ENCODE measurements around the gene CARM1.
"Not testable (repeated sequence)": the region's sequence is repeated elsewhere in the genome, so short reads cannot be mapped to it uniquely, and the experiment has no call there.

Gene CARM1

GRCh38 chr19:10874024-10874423 is 2.7 kb downstream of the CARM1 start:
- no peak for DNase-seq

GRCh38 chr19:10876459-10877240 is 5.3 kb downstream of the CARM1 start:
- DNase-seq: no peak

- not testable (repeated sequence) for DNase-seq
Observed at GRCh38 chr19:10877608-10878007, 6.3 kb downstream of the CARM1 start.

GRCh38 chr19:10878253-10878652 is 6.9 kb downstream of the CARM1 start:
- no peak for DNase-seq

- no peak for DNase-seq
Observed at GRCh38 chr19:10881403-10882107, 10.2 kb downstream of the CARM1 start.

DNA sequence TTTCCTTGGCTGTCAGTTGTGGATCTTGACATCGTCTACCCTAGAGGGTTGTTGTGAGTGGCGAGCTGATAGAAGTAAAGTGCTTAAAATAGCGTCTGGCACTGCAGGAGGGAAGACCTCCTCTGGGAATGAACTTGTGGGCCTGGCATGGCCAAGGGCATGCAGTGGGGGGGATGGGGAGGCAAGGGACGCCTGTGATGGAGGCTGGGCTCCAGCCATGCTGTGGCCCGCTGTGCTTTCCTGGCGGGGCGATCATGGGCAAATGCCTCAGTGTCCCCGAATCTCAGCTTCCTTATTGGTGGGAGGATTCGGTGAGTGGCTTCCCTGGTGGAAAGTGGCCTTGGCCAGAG is 10.7 kb downstream of the CARM1 start:
- DNase-seq: no peak

DNA sequence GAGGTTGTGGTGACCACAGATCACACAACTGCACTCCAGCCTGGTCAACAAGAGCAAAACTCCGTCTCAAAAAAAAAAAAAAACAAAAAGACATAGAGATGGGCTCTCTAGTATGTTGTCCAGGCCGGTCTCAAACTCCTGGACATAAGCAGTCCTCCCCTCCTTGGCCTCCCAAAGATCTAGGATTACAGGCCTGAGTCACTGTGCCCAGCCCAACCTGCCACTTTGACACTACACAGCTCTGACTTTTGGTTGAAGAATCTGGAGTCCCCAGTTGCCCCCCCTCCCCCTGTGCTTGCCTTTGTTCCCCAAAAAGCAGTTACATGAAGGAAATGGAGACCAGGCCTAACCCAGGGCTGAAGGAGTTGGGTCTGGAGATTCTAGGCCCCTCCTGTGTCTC is 12.9 kb downstream of the CARM1 start:
- DNase-seq: no peak

DNA sequence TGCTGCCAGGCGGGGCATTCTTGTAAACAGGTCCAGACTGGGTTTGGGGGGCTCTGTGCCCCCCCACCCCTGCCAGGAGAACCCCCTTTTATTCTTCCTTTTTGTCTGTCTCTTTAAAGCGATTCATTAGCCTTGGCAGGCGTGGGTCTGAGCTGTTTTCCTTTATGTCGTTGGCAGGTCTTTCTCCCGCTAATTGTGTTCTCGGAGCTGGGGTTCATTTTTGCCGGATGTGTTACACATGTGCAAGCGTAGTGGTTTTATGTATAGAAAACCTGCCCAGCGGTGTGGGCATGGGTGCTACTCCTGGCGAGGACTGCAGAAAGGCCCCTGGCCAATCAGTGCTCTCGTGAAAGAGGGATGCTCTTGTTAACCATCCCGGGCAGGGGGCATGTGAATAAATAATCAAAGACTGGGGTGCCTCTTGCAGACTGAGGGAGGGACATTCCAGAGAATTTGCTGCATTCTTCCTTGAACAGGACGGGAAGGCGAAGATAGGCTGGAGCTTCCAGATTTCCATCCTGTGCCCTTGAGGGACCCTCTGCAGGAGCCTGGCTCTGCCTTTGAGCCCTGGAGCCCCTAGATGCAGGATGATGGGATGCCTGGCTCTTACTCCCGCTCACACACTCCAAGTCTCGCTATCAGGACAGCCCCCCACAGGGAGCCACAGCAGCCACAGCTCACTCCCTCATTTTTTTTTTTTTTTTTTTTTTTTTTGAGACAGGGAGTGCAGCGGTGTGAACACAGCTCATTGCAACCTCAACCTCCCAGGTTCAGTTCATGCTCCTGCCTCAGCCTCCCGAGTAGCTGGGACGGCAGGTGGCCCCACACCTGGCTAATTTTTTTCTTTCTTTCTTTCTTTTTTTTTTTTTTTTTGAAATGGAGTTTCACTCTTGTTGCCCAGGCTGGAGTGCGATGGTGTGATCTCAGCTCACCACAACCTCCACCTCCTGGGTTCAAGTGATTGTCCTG is 14.1 kb downstream of the CARM1 start:
- DNase-seq: no peak

- DNase-seq: no peak
Observed at GRCh38 chr19:10887616-10888367, 16.4 kb downstream of the CARM1 start.

DNA sequence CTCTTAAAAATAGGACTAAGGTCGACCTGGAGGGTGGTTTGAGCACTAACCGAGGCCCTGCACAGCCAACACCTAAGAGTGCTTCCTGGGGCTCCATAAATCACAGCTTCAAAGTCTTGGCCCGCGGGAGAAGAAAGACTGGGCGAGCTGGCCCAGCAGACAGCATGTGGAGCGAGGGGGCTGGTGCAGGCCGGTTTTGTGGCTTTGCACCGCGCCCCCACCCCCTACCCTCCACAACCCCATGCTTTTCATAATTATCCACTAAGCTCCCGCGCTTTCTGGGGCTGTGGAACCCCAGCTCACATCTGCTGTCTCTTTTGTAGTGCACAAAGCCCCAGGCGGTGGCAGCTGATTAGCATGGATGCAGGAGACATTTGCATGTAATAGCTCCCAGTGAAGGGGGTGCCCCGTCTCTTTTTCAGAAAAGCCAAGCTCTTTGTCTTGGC is 17.1 kb downstream of the CARM1 start:
- DNase-seq: no peak

GRCh38 chr19:10889880-10890279 is 18.5 kb downstream of the CARM1 start:
- no peak for DNase-seq

DNA sequence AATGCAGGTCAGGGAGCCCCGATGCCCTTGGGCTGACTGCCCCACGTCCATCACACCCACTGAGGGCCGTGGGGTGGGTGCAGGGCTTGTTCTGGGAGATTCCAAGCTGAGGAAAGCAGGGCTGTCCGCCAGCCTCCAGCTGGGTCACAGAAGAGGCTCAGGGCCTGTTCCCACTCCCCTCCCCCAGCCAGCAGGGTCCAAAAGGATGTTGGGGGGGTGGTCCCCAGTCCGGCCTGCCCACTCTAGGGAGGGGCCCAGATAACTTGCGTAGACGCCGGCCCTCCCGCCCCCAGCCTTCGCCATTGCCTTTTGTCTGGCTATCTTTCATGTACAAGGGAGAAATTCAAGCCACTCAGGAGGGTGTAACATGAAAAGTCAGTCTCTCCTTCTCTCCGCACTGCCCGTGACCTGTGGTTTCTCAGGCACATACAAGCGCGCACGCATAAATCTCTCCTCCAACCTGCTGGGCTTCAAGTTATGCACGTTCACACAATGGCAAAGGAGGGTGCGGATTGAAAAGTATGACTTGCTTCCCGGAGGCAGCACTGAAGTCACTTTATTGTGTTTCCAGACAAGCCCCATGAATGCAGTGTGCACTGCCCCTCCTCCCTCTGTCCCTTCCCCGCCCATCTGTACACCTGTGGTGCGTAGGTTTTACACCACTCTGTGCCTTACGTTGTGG is 20.2 kb downstream of the CARM1 start:
- DNase-seq: peak; percentile 59

DNA sequence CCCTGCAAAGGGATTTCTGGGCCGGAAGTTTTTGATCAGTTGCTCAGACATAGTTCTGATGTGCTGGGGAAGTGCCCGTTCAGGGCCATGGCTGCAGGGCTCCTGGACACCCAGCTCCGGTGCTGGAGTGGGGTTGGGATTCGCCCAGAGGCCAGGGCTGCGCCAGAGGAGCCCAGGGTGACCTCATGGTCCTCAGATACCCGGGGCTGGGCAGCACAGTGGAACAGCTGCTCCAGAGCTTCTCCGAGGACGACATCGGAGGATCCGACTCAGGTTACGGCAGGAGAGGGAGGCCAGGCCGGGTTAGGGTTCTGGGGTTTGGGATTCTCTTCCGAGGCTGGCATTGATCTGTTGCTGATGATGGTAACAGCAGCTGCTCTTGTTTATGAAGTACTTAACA is 20.9 kb downstream of the CARM1 start:
- DNase-seq: peak; percentile 49

DNA sequence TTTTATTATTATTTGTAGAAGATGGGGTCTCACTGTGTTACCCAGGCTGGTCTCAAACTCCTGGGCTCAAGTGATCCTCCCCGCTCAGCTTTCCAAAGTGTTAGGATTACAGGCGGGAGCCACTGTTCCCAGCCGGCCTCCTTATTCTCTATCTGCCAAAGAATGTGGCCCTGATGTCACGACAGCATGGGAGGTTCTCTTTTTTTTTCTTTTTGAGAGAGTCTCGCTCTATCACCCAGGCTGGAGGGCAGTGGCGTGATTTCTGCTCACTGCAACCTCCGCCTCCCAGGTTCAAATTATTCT is 23.5 kb downstream of the CARM1 start:
- no peak for DNase-seq

DNA sequence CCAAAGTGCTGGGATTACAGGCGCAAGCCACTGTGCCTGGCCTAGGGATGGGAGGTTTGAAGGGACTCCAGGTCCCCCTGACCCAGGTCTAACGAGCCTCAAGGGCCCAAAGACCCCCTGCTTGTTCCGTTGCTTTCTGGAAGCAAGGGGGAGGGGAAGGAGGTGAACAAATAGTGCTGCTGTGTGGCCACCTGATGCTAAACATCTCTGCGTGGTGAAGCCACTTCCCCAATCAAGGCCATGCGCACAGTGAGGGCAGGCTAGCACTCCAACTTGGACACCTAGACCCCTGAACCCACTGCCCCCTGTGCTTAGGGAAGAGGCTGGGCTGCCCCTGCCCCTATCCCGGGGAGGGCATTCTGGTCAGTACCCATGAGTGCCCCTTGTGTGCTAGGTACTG is 24.0 kb downstream of the CARM1 start:
- no peak for DNase-seq

DNA sequence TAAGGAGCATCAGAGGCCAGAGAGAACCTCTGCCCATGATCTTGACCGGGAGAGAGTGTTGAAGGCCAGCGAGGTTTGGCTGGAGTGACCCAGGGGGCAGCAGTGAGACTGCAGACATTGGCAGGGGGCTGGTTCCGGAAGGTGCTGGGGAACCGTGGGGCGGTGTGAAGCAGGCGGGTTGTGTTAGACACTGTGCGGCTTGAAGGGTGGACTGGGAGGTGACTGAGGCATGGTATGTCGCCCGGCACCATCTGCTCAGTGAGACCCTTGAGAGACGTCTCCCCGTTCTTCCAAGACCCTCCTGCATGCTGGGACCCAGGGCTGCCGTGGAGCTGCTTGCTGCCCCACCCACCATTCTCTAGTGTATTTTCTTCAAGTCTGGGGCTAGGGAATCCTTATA is 24.6 kb downstream of the CARM1 start:
- no peak for DNase-seq

DNA sequence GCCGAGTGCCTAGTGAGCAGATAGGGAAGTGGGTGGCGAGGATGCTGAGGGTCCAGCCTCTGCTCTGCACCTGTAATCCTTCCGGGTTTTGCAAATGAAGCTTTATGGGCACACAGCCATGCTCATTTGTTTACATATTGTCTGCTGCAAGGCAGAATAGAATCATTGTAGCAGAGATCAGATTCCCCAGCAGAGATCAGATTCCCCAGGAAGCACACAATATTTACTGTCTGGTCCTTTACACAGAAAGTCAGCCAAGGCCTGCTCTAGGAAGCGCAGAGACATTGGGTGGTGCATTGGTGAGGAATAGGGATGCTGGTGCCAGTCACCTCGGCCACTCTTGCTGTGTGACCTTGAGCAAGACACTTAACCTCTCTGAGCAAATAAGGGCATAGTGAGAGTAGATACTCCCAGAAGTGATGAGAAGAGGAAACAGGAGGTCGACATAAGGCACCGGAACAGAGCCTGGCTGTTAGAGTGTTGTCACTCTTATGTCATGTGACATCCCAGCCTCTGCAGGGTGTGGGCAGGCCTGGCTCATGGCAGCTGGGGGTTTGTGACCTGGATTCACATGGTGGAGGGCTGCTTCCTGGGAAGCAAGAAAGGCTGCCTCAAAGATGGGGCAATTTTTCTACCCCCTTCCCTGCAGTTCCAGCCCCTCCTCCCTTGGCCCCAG is 25.6 kb downstream of the CARM1 start:
- no peak for DNase-seq

DNA sequence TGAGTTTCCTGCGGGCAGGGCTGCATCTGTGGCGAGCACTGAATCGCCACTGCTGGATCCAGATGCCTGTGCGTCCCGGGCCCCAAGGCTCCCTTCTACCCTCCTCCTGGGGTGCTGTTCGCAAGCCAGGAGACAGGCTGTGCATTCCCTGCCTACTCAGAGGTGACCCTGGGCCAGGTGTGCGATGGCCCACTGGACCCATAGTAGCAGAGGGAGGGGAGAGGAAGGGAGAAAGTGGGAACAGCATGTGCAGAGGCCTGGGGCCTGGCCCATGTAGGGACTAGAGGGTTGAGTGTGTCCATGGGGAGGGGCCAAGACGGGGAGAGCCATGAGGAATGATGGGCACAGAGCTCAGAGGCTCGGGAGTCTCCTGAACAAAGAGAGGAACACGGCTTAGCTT is 27.3 kb downstream of the CARM1 start:
- DNase-seq: no peak

DNA sequence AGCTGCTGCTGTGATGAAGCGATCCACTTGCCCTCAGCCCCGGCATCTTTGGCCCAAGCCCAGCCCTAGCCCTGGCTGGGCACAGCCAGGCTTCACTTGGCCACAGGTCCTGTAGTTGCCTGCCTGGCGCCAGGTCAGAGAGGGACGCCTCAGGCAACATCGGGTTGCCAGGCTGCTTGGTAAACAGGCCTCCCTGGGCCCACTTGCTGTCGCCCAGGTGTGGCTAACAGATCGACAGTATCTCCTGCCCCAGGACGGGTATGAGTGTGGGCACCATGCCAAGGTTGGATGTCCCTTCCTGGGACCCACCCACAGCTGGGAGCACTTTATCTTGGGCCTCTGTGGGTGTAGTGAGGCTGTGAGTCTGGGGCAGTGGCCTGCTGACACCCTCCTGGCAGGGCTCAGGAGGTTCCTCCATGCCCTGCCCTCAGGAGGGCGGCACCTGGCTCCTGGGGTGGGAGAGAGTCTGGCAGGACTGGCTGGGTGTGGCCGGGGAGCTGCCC is 27.8 kb downstream of the CARM1 start:
- no peak for DNase-seq

DNA sequence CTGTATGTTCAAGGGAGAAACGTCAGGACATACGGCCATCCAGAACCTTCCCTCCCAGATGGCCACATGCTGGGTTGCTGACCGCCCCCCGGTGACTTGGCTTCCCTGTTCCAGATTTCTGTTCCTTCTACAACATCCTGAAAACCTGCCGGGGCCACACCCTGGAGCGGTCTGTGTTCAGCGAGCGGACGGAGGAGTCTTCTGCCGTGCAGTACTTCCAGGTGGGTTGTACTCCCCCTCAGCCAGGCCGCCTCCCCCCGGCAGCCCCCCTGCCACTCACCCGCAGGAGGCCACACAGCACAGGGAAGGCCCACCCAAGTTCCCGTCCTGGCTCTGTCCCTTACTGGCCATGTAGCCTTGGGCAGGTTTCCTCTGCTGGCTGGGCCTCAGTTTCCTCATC is 36.6 kb downstream of the CARM1 start:
- DNase-seq: no peak

- no peak for DNase-seq
Observed at GRCh38 chr19:10908380-10908960, 37.1 kb downstream of the CARM1 start.
